ENCODE data around the gene AFMID. TPM values are rescaled to one million over a fixed set of nuclear protein-coding genes. Genes with fewer than 3 reads are reported as not detected.

AFMID gene
- total and polyA plus RNA-seq, 2 of the 13 experiments (the other 11 are each of a cell fraction or from before 2014, with no cell fraction given): 249 to 270 TPM

DNA sequence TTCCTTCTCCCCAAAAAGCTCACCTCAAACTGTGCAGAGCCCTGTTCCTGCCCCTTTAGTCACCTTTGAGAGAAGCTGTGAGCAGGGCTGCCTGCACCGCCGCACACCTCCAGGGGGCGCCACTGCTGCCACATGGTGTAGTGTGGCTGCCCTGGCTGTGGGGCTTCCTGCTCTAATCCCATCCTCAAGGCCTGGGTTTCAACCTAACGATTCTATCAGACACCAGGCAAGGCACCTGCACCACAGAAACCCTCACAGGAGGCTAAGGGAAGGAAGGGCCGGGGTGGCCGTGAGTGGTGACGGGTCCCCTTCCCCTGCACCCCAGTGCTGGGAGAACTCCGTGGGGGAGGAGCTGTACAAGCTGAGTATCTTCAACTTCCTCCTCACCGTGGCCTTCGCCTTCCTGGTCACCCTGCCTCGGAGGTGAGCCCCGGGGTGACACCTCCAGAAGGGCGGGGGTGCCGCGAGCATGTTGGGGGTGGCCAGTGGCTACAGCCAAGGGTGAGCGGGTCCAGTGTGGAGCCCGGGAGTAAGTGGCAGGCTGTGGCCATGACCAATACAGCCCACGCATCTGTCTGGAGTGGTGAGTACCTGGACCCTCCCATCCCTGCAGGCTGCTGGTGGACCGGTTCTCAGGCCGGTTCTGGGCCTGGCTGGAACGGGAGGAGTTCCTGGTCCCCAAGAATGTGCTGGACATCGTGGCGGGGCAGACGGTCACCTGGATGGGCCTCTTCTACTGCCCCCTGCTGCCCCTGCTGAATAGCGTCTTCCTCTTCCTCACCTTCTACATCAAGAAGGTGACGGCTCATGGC, 49.6 kb upstream of the AFMID start (continued):
- peak; percentile 41 for TF ChIP-seq ZEB1 (IDR thresholded peaks at IDR 0.05; ENCODE audit: insufficient replicate concordance, low read depth)
- TF ChIP-seq, protein P1, sequence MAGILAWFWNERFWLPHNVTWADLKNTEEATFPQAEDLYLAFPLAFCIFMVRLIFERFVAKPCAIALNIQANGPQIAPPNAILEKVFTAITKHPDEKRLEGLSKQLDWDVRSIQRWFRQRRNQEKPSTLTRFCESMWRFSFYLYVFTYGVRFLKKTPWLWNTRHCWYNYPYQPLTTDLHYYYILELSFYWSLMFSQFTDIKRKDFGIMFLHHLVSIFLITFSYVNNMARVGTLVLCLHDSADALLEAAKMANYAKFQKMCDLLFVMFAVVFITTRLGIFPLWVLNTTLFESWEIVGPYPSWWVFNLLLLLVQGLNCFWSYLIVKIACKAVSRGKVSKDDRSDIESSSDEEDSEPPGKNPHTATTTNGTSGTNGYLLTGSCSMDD (CRISPR knock-in tag; IDR thresholded peaks at IDR 0.05): no peak
- TF ChIP-seq PHB2 (IDR thresholded peaks at IDR 0.05; ENCODE audit: partially characterized antibody): no peak
- TF ChIP-seq, protein P2, sequence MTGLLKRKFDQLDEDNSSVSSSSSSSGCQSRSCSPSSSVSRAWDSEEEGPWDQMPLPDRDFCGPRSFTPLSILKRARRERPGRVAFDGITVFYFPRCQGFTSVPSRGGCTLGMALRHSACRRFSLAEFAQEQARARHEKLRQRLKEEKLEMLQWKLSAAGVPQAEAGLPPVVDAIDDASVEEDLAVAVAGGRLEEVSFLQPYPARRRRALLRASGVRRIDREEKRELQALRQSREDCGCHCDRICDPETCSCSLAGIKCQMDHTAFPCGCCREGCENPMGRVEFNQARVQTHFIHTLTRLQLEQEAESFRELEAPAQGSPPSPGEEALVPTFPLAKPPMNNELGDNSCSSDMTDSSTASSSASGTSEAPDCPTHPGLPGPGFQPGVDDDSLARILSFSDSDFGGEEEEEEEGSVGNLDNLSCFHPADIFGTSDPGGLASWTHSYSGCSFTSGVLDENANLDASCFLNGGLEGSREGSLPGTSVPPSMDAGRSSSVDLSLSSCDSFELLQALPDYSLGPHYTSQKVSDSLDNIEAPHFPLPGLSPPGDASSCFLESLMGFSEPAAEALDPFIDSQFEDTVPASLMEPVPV (CRISPR knock-in tag; IDR thresholded peaks at IDR 0.05): no peak
- TF ChIP-seq, protein P3, sequence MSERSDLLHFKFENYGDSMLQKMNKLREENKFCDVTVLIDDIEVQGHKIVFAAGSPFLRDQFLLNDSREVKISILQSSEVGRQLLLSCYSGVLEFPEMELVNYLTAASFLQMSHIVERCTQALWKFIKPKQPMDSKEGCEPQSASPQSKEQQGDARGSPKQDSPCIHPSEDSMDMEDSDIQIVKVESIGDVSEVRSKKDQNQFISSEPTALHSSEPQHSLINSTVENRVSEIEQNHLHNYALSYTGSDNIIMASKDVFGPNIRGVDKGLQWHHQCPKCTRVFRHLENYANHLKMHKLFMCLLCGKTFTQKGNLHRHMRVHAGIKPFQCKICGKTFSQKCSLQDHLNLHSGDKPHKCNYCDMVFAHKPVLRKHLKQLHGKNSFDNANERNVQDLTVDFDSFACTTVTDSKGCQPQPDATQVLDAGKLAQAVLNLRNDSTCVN (CRISPR knock-in tag; IDR thresholded peaks at IDR 0.05; ENCODE audit: borderline replicate concordance): no peak
- no peak for TF ChIP-seq ATF7-NPFF (CRISPR knock-in tag; IDR thresholded peaks at IDR 0.05; ENCODE audit: low read depth)
- TF ChIP-seq, protein P4, sequence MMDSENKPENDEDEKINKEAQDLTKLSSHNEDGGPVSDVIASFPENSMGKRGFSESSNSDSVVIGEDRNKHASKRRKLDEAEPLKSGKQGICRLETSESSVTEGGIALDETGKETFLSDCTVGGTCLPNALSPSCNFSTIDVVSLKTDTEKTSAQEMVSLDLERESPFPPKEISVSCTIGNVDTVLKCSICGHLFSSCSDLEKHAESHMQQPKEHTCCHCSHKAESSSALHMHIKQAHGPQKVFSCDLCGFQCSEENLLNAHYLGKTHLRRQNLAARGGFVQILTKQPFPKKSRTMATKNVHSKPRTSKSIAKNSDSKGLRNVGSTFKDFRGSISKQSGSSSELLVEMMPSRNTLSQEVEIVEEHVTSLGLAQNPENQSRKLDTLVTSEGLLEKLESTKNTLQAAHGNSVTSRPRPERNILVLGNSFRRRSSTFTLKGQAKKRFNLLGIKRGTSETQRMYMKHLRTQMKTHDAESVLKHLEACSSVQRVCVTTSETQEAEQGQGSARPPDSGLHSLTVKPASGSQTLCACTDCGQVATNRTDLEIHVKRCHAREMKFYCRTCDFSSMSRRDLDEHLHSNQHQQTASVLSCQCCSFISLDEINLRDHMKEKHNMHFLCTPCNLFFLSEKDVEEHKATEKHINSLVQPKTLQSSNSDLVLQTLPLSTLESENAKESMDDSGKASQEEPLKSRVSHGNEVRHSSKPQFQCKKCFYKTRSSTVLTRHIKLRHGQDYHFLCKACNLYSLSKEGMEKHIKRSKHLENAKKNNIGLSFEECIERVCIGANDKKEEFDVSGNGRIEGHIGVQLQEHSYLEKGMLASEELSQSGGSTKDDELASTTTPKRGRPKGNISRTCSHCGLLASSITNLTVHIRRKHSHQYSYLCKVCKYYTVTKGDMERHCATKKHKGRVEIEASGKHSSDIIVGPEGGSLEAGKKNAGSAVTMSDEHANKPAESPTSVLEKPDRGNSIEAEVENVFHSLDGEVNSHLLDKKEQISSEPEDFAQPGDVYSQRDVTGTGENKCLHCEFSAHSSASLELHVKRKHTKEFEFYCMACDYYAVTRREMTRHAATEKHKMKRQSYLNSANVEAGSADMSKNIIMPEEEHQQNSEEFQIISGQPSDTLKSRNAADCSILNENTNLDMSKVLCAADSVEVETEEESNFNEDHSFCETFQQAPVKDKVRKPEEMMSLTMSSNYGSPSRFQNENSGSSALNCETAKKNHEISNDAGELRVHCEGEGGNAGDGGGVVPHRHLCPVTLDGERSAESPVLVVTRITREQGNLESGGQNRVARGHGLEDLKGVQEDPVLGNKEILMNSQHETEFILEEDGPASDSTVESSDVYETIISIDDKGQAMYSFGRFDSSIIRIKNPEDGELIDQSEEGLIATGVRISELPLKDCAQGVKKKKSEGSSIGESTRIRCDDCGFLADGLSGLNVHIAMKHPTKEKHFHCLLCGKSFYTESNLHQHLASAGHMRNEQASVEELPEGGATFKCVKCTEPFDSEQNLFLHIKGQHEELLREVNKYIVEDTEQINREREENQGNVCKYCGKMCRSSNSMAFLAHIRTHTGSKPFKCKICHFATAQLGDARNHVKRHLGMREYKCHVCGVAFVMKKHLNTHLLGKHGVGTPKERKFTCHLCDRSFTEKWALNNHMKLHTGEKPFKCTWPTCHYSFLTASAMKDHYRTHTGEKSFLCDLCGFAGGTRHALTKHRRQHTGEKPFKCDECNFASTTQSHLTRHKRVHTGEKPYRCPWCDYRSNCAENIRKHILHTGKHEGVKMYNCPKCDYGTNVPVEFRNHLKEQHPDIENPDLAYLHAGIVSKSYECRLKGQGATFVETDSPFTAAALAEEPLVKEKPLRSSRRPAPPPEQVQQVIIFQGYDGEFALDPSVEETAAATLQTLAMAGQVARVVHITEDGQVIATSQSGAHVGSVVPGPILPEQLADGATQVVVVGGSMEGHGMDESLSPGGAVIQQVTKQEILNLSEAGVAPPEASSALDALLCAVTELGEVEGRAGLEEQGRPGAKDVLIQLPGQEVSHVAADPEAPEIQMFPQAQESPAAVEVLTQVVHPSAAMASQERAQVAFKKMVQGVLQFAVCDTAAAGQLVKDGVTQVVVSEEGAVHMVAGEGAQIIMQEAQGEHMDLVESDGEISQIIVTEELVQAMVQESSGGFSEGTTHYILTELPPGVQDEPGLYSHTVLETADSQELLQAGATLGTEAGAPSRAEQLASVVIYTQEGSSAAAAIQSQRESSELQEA (CRISPR knock-in tag; IDR thresholded peaks at IDR 0.05; ENCODE audit: not compliant biosample characterization): peak; percentile 11
- peak; percentile 80; the same call in 1 of the 2 replicates for TF ChIP-seq CAMTA2 (CRISPR knock-in tag; IDR thresholded peaks at IDR 0.05; ENCODE audit: borderline replicate concordance)
- peak; percentile 33; the same call in 1 of the 2 replicates for TF ChIP-seq AHR (CRISPR knock-in tag; IDR thresholded peaks at IDR 0.05)
- no peak for TF ChIP-seq ZNF614 (CRISPR knock-in tag; IDR thresholded peaks at IDR 0.05; ENCODE audit: borderline replicate concordance)
- TF ChIP-seq ZNF326 (CRISPR knock-in tag; IDR thresholded peaks at IDR 0.05; ENCODE audit: borderline replicate concordance): 0 out of 2 replicates have a peak, but pooled peaks have one; percentile 59
- TF ChIP-seq MIER3 (CRISPR knock-in tag; IDR thresholded peaks at IDR 0.05; ENCODE audit: borderline replicate concordance): 0 out of 2 replicates have a peak, but pooled peaks have one; percentile 9
- no peak for TF ChIP-seq NAIF1 (CRISPR knock-in tag; IDR thresholded peaks at IDR 0.05; ENCODE audit: borderline replicate concordance)
- TF ChIP-seq, protein P5, sequence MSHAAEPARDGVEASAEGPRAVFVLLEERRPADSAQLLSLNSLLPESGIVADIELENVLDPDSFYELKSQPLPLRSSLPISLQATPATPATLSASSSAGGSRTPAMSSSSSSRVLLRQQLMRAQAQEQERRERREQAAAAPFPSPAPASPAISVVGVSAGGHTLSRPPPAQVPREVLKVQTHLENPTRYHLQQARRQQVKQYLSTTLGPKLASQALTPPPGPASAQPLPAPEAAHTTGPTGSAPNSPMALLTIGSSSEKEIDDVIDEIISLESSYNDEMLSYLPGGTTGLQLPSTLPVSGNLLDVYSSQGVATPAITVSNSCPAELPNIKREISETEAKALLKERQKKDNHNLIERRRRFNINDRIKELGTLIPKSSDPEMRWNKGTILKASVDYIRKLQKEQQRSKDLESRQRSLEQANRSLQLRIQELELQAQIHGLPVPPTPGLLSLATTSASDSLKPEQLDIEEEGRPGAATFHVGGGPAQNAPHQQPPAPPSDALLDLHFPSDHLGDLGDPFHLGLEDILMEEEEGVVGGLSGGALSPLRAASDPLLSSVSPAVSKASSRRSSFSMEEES (CRISPR knock-in tag; IDR thresholded peaks at IDR 0.05): no peak

Measured in HepG2 (cell line).